ENCODE results near the gene LRRC23.

The LRRC23 gene

DNA sequence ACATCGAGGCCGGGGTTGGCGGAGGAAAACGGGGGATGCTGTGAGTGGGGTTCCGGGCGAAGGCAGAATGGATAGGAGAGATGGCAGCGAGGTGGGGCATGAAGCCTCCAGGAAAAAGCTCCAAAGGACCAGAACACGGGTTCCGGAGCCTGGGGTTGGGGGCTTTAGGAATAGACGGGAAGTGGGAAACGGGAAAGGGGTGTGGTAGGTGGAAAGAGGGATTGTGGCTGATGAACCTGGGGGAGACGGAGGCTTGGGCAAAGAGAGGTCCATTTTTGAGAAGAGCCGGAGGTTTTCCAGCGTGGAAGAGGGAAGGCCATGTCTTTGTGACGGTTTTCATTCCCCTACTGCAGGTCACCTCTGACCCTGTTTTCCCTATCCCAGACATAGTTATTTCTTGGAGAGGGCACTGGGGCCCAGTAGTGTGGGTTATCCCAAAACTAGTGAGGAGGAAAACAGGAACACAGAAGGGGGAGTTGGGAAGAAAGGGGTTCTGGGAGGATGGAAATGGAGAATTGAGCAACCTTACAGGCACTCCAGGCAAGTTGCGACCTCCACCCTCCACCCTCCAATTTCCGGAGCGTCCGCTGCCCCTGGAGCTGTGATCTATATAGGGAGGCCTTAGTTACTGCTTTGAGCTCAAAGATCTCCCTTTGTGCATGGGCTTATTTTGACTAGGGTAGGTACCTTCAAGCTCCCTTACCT is 24.2 kb downstream of the LRRC23 start:
- no peak for DNase-seq

DNA sequence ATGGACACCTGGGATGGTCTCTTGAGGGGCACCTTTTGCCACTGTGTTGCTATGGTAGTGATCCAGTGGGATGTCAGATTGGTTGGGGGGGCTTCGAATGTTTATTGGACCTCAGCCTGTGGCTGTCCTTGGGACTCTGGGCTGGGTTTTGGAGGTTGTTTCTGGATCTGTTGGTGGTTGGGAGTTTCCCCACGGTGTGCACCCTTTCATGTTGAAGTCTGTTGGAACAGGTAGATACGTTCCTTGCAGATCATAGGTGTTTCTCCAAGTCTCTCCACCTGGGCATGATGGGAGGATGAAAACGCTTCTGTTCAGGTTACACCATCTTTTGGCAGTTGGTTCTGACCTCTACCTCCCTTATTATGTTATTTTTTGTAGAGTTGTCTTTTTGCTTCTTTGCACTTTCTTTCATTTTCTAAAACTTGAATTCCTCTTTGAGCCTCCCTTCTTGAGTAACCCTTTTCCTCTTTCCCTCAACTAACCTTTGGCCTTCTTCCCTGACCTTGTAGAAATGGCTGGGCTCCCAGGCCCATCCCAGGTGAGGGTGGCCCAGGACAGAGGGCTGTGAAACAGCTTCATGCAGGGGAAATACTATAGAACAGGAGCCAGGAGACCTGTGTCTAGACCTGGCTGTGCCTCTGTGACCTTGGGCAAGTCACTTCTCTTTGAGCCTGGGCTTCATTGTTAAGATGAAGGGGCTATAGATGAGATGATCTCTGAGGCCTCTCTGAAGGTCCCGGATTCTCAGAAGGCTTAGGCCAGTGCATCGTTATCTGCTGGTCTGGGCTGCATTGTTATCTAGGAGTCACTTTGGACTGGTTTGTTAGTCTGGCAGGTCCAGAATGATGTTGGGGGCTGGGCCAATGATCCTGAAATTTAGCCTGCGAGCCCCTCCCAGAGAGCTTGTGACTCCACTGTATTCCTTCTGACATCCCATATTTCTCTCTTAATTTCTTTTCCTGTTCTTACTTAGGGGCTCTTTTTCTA is 25.1 kb downstream of the LRRC23 start:
- no peak for DNase-seq

DNA sequence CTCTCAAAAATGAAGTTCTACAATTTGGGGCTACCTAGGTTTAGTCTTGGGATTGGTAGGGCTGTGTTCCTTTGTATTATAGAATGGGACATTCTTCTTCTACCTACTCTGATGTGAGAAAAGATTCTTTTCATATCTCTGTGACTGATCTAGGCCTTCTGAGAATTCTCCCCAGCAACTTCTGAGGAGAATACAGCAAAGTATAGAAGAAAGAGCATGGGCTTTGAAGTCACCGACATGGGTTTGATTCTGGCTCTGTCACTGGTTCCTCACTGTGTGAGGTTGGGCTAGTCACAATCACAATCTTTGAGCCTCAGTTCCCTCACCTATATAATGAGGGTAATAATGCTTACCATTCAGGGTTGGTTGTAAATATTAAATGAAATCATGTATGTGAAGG is 28.1 kb downstream of the LRRC23 start:
- DNase-seq: no peak

DNA sequence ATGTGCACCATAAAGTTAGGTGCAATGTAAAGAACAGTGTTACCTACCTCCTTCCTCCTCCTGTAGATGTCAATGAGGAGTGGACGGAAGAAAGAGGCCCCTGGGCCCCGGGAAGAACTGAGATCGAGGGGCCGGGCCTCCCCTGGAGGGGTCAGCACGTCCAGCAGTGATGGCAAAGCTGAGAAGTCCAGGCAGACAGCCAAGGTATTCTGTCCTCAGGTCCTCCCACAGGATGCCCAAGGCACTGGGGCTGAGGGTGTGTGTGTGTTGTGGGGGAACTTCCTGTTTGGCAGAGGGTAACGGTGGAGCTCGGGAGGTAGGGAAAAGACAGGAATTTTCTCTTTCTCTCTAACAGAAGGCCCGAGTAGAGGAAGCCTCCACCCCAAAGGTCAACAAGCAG is 29.5 kb downstream of the LRRC23 start:
- DNase-seq: no peak

DNA sequence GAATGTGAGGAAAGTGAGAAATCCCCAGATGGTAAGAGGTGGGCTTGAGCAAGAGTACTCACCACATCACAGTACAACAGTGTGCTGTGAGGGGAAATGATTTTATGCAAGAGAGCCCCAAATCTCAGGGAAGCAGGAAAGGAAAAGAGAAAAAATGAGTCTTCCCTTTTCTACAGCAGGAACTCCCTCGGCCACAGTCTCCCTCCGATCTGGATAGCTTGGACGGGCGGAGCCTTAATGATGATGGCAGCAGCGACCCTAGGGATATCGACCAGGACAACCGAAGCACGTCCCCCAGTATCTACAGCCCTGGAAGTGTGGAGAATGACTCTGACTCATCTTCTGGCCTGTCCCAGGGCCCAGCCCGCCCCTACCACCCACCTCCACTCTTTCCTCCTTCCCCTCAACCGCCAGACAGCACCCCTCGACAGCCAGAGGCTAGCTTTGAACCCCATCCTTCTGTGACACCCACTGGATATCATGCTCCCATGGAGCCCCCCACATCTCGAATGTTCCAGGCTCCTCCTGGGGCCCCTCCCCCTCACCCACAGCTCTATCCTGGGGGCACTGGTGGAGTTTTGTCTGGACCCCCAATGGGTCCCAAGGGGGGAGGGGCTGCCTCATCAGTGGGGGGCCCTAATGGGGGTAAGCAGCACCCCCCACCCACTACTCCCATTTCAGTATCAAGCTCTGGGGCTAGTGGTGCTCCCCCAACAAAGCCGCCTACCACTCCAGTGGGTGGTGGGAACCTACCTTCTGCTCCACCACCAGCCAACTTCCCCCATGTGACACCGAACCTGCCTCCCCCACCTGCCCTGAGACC is 31.0 kb downstream of the LRRC23 start:
- DNase-seq: no peak

DNA sequence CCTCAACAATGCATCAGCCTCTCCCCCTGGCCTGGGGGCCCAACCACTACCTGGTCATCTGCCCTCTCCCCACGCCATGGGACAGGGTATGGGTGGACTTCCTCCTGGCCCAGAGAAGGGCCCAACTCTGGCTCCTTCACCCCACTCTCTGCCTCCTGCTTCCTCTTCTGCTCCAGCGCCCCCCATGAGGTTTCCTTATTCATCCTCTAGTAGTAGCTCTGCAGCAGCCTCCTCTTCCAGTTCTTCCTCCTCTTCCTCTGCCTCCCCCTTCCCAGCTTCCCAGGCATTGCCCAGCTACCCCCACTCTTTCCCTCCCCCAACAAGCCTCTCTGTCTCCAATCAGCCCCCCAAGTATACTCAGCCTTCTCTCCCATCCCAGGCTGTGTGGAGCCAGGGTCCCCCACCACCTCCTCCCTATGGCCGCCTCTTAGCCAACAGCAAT is 31.6 kb downstream of the LRRC23 start:
- no peak for DNase-seq

DNA sequence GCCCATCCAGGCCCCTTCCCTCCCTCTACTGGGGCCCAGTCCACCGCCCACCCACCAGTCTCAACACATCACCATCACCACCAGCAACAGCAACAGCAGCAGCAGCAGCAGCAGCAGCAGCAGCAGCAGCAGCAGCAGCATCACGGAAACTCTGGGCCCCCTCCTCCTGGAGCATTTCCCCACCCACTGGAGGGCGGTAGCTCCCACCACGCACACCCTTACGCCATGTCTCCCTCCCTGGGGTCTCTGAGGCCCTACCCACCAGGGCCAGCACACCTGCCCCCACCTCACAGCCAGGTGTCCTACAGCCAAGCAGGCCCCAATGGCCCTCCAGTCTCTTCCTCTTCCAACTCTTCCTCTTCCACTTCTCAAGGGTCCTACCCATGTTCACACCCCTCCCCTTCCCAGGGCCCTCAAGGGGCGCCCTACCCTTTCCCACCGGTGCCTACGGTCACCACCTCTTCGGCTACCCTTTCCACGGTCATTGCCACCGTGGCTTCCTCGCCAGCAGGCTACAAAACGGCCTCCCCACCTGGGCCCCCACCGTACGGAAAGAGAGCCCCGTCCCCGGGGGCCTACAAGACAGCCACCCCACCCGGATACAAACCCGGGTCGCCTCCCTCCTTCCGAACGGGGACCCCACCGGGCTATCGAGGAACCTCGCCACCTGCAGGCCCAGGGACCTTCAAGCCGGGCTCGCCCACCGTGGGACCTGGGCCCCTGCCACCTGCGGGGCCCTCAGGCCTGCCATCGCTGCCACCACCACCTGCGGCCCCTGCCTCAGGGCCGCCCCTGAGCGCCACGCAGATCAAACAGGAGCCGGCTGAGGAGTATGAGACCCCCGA is 32.2 kb downstream of the LRRC23 start:
- no peak for DNase-seq

DNA sequence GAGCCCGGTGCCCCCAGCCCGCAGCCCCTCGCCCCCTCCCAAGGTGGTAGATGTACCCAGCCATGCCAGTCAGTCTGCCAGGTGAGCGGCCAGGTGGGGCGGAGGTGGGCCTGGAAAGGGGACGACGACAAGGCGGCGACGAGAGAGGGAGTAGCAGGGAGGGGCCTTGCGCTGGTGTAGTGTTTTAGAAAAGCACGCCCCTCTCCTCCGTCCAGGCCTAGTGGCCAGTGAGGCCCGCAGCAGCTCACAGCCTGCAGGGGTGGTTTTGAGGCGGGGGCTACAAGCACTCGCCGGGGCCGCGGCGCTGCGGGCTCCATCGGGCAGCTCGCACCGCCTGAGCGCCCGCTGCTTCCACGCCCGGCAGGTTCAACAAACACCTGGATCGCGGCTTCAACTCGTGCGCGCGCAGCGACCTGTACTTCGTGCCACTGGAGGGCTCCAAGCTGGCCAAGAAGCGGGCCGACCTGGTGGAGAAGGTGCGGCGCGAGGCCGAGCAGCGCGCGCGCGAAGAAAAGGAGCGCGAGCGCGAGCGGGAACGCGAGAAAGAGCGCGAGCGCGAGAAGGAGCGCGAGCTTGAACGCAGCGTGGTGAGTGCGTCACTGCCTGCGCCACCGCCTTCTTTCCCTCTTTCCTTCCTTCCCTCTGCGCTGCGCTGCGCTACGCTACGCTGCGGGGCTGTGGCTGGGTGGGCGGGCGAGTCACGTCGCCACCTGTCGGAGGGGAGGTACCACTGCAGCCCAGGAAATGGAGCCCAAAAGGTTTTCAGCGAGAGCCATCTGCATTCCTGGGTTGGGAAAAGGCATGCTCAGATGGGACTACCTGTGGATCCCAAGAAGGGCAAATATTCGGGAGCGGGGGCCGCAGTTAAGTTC is 33.1 kb downstream of the LRRC23 start:
- DNase-seq: peak; percentile 82

DNA sequence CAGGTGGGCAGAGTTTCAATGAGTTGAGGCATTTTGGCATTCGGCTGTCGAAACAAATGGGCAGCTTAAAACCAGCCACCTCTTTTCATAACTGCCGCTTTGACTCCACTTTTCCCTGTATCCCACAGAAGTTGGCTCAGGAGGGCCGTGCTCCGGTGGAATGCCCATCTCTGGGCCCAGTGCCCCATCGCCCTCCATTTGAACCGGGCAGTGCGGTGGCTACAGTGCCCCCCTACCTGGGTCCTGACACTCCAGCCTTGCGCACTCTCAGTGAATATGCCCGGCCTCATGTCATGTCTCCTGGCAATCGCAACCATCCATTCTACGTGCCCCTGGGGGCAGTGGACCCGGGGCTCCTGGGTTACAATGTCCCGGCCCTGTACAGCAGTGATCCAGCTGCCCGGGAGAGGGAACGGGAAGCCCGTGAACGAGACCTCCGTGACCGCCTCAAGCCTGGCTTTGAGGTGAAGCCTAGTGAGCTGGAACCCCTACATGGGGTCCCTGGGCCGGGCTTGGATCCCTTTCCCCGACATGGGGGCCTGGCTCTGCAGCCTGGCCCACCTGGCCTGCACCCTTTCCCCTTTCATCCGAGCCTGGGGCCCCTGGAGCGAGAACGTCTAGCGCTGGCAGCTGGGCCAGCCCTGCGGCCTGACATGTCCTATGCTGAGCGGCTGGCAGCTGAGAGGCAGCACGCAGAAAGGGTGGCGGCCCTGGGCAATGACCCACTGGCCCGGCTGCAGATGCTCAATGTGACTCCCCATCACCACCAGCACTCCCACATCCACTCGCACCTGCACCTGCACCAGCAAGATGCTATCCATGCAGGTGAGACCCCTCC is 34.0 kb downstream of the LRRC23 start:
- no peak for DNase-seq

DNA sequence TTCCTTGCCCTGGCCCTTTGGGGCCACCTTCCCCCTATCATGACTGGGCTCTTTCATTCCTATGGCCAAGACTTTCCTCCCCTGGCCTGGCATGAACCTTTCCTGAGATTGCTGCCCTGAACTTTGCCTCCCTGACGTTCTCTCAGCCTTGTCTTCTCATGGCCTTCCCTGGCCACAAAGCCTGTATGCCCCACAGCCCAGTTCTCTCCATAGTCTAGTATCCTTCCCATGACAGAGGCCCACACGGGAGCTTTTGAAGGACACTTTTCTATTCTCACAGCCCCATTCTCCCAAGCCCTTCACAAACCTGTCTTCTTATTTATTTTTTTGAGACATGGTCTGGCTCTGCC is 34.5 kb downstream of the LRRC23 start:
- DNase-seq: no peak

DNA sequence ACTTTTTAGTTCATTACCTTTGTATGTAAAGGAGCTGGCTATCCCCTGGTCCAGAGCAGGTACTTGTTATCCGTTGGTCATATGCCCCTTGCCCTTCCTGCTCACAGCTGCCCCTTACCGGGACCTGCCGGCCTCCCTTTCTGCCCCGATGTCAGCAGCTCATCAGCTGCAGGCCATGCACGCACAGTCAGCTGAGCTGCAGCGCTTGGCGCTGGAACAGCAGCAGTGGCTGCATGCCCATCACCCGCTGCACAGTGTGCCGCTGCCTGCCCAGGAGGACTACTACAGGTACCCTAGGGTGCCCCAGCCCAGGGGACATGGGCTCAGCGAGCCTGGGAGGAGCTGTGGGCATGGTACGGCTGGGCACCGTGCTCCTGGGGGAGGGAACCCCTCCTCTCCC is 36.6 kb downstream of the LRRC23 start:
- DNase-seq: no peak

DNA sequence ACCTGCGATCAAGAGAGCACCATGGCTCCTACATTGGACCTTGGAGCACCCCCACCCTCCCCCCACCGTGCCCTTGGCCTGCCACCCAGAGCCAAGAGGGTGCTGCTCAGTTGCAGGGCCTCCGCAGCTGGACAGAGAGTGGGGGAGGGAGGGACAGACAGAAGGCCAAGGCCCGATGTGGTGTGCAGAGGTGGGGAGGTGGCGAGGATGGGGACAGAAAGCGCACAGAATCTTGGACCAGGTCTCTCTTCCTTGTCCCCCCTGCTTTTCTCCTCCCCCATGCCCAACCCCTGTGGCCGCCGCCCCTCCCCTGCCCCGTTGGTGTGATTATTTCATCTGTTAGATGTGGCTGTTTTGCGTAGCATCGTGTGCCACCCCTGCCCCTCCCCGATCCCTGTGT is 37.2 kb downstream of the LRRC23 start:
- DNase-seq: no peak

DNA sequence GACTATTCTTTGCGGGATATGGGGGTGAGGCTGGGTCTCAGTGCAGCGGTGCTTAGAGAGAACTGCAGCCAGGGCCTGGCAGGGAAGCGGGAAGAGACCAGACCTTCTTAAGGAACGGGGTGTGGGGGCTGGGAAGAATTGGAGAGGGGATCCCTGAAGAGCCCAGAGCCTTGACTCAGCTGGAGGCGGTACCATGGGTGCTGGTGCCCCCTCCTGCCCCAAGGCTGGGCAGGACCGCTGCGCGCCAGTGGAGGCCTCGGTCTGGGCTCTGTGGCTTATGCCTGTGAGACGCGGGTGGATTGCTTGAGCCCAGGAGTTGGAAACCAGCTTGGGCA is 37.7 kb downstream of the LRRC23 start:
- DNase-seq: no peak

DNA sequence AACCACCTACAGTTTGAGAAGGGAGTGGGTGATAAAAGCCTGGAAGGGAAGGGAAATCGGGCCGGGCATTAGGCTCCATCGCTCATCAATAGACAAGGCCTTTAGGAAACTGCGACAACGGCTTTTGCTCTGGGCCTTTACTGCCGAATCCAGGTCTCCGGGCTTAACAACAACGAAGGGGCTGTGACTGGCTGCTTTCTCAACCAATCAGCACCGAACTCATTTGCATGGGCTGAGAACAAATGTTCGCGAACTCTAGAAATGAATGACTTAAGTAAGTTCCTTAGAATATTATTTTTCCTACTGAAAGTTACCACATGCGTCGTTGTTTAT is 38.7 kb downstream of the LRRC23 start:
- no peak for DNase-seq

DNA sequence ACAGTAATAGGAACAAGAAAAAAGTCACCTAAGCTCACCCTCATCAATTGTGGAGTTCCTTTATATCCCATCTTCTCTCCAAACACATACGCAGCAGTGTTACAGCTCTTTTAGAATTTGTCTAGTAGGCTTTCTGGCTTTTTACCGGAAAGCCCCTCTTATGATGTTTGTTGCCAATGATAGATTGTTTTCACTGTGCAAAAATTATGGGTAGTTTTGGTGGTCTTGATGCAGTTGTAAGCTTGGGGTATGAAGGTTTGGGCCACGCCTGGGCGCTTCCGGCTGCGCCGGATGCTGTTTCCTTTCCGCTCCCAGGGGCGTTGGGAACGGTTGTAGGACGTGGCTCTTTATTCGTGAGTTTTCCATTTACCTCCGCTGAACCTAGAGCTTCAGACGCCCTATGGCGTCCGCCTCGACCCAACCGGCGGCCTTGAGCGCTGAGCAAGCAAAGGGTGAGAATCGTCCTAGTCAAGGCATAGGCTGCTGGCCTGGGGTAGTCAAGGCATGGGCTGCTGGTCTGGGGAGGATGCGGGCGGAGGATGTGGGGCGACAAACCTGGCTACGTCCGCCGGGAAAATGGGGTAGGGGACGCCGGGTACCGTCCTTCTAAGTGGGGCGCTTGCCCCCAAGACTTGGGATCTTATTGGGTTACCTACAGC is 39.2 kb downstream of the LRRC23 start, which contains the start of the genes C12orf57 and RNU7-1:
C12orf57 (plus strand) TSS at position 301 of the 659 bp plus-strand sequence; CDS start at position 401, 100 bp downstream.
RNU7-1 (plus strand) TSS at position 95 of the 659 bp plus-strand sequence.
- DNase-seq: peak; percentile 75

DNA sequence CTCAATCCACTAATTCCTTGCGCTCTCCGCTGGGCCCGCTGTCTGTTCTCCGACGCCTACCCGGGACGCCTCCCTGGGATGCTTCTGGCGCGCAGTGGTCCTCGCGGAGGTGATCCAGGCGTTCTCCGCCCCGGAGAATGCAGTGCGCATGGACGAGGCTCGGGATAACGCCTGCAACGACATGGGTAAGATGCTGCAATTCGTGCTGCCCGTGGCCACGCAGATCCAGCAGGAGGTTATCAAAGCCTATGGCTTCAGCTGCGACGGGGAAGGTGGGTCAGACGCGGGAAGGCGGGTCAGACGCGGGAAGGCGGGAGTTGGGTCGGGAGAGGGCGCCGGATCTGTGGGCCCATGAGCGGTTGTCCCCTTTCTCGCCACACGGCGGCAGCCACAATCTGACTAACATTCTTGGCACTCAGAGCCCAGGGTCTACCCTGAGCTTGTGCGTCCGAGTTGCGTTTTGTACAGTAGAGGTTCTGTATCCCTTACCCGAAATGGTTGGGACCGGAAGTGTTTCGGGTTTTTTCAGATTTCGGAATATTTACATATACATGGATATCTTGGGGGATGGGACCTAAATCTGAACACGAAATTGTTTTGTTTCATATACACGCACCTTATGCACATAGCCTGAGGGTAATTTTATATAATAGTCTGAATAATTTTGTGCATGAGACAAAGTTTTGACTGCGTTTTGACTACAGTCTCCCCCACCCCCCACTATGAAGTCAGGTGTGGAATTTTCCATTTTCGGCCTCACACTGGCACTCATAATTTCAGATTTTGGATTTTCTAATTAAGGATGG is 40.0 kb downstream of the LRRC23 start:
- peak; percentile 72 for DNase-seq

DNA sequence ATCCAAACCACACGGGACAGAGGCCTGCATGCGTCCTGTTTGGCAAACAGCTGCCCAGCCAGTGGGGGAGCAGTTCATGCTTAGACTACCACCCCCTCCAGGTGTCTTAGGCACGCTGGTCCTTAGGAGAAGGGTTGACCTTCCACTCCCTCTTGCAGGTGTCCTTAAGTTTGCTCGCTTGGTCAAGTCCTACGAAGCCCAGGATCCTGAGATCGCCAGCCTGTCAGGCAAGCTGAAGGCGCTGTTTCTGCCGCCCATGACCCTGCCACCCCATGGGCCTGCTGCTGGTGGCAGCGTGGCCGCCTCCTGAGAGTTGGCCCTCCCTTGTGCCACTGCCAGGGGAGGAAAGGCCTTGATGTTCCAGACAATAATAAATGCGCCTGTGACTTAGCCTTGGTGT is 41.0 kb downstream of the LRRC23 start:
- no peak for DNase-seq

DNA sequence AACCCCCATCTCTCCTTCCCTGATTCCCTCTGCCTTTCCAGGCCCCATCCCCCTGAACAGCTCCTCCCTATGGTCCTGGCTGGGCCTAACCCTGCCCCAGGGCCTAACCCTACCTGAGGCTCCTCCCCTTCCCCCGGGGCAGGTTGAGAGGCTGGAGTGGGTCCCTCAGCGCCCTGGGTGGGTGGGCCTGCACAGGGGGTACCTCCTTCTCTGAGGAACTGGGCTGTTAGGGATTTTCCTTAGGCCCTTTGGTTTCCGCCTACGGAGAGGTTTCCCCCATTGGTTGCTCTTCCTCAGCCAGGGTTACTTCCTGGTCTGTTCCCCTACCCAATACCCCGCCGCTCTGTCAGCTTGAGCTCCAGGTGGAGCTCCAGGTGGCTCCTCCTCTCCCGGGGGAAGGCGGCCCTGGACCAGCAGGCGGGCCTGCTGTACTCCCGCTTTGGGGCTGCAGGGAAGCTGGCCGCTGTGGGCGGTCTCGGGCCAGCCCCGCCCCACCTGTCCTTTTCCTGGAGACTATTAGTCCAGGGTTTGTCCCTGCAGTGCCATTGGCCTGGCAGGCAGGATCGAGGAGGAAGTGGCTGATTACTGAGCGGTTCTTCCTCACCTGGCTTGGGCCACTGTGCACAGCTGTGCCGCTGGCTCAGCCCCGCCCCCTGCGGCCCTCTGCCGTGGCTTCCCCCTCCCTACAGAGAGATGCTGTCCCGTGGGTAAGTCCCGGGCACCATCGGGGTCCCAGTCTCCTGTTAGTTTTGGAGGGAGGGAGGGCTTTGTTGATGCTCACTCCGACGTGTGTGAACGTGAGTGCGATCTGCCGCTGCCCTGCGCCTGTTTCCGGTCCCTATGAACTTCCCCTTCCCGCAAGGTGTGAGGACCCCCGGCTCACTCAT is 41.7 kb downstream of the LRRC23 start:
- DNase-seq: peak; percentile 67

Measured in GF-D8 (cell line).